K562 (cell line): Measurements from ENCODE around the gene TRMU. TPM values are rescaled to one million over a fixed set of nuclear protein-coding genes. Genes with fewer than 3 reads are reported as not detected.

ENCODE experiments used
- ATAC-seq: fragments of 200-7000 bp; cut with Tn5 transposase; 3 replicates; pipeline ENCODE4 v1.9.1; 2020; ENCODE audit warnings: moderate library complexity
- BruUV-seq: library from RNA; stranded (reverse); fragments of 400-500 nt; replicated peaks from 2 replicates; lab custom pipeline; 2021; lab: Mats Ljungman, UMichigan
- CTCF ChIA-PET: fragments of 300-600 bp; formaldehyde crosslinking; extraction: SDS; loops from one replicate; lab custom pipeline; 2021; ENCODE audit warnings: low intra/inter-chr PET ratio; lab: Yijun Ruan, JAX
- POLR2A ChIA-PET: fragments of 300-600, 350-650 bp; sonication (Branson Sonifier 250); formaldehyde crosslinking; extraction: SDS; loops from one replicate; lab custom pipeline; 2021; ENCODE audit warnings: antibody characterized with exemption, inconsistent platforms; lab: Yijun Ruan, JAX
- DNase-seq, 4 experiments: peaks; one replicate each; pipeline versions ENCODE4 v3.0.0 to v3.0.0-alpha.2; 2011 to 2018; ENCODE audit warnings: low spot score in 3 of 4, mixed read lengths in 3 of 4; ENCODE audit errors: extremely low read depth in 1 of 4
- FAIRE-seq: peaks from 2 replicates; lab custom pipeline; 2011; peaks lifted over from hg19 to GRCh38; lab: Jason Lieb, UNC
- H2AFZ ChIP-seq: 2 replicates; pipeline ENCODE4 v1.6.0; 2011; ENCODE audit warnings: low read depth, low read length, control low read depth, inconsistent platforms
- H3K27ac ChIP-seq: fragments of 200-600 bp; 3 replicates; pipeline ENCODE4 v1.8.0; 2011; ENCODE audit warnings: low read depth, mild to moderate bottlenecking, control low read depth, inconsistent platforms, low read length, moderate library complexity, mixed read lengths; ENCODE audit errors: extremely low read depth
- H3K27me3 ChIP-seq, 2 experiments: fragments of 300-600 bp in 1 of 2; 2 replicates in 1 of 2; 3 replicates in 1 of 2; pipeline versions ENCODE4 v1.6.0 to v1.8.0; 2011; ENCODE audit warnings: inconsistent platforms in 2 of 2, low read length in 2 of 2, mild to moderate bottlenecking in 1 of 2, mixed read lengths in 1 of 2, moderate library complexity in 1 of 2; ENCODE audit not compliant: control insufficient read depth in 2 of 2, insufficient read depth in 2 of 2
- H3K36me3 ChIP-seq: fragments of 300-600 bp; 3 replicates; pipeline ENCODE4 v1.8.0; 2011; ENCODE audit warnings: mild to moderate bottlenecking, low read length, inconsistent platforms; ENCODE audit not compliant: control insufficient read depth, insufficient read depth
- H3K4me1 ChIP-seq, 2 experiments: fragments of 200-600 bp in 1 of 2; replicated peaks in 1 of 2; 2 replicates in 1 of 2; 3 replicates in 1 of 2; pipeline versions ENCODE4 v1.5.1 to v1.8.0; 2011; ENCODE audit warnings: inconsistent platforms in 2 of 2, low read length in 2 of 2, mild to moderate bottlenecking in 1 of 2, mixed read lengths in 1 of 2, moderate library complexity in 1 of 2; ENCODE audit not compliant: control insufficient read depth in 2 of 2, insufficient read depth in 2 of 2
- H3K4me2 ChIP-seq: 2 replicates; pipeline ENCODE4 v1.6.1; 2011; ENCODE audit warnings: low read length, control low read depth, inconsistent platforms, mixed read lengths; ENCODE audit not compliant: insufficient read depth
- H3K4me3 ChIP-seq: fragments of 200-600 bp; sonication (generic), shearing (Covaris generic); 2 replicates; pipeline ENCODE4 v1.5.1; 2016; ENCODE audit warnings: control low read depth, inconsistent platforms
- H3K79me2 ChIP-seq: fragments of 200-600 bp; 3 replicates; pipeline ENCODE4 v1.8.0; 2011; ENCODE audit warnings: low read length, inconsistent platforms; ENCODE audit not compliant: control insufficient read depth, insufficient read depth
- H3K9ac ChIP-seq, 2 experiments: 2 replicates each; pipeline versions ENCODE4 v1.6.0 to v1.6.1; 2011; ENCODE audit warnings: low read depth in 2 of 2, low read length in 2 of 2, control low read depth in 1 of 2, inconsistent platforms in 1 of 2, mild to moderate bottlenecking in 1 of 2, mixed read lengths in 1 of 2; ENCODE audit not compliant: insufficient read depth in 1 of 2
- H3K9me1 ChIP-seq: one replicate; pipeline ENCODE4 v1.6.0; 2011; ENCODE audit warnings: inconsistent platforms, mild to moderate bottlenecking, low read length, moderate library complexity; ENCODE audit not compliant: control insufficient read depth, insufficient read depth
- H3K9me3 ChIP-seq: replicated peaks from 2 replicates; pipeline ENCODE4 v1.5.1; 2011; ENCODE audit warnings: low read depth, low read length, inconsistent platforms; ENCODE audit not compliant: control insufficient read depth, insufficient read depth
- H4K20me1 ChIP-seq: replicated peaks from 2 replicates; pipeline ENCODE4 v1.6.1; 2011; ENCODE audit warnings: low read length, inconsistent platforms, mixed read lengths; ENCODE audit not compliant: control insufficient read depth, insufficient read depth
- CBX1 ChIP-seq: sonication (generic); IDR thresholded peaks from 2 replicates; pipeline ENCODE4 v1.6.1; 2016; ENCODE audit warnings: antibody characterized with exemption, low read depth, mild to moderate bottlenecking
- HNRNPLL ChIP-seq: fragments of 200-400 bp; formaldehyde crosslinking; IDR thresholded peaks from 2 replicates; pipeline ENCODE4 v1.6.1; 2017; ENCODE audit warnings: low read length, low read depth, mild to moderate bottlenecking; ENCODE audit not compliant: poor library complexity, severe bottlenecking
- IFI16 ChIP-seq: fragments of 250-450 bp; sonication (Bioruptor Pico); IDR thresholded peaks from 2 replicates; pipeline ENCODE4 v2.1.2; 2022; ENCODE audit warnings: mild to moderate bottlenecking, inconsistent platforms
- MXD1 ChIP-seq: fragments of 250-450 bp; sonication (Bioruptor Pico); IDR thresholded peaks from 2 replicates; pipeline ENCODE4 v1.8.0; 2021; ENCODE audit warnings: borderline replicate concordance, mild to moderate bottlenecking, moderate library complexity; ENCODE audit not compliant: poor library complexity, severe bottlenecking
- NBN ChIP-seq: fragments of 450-650 bp; IDR thresholded peaks from 2 replicates; pipeline ENCODE4 v1.6.1; 2016; ENCODE audit warnings: low read depth, mild to moderate bottlenecking
- PCBP2 ChIP-seq: fragments of 200-400 bp; formaldehyde crosslinking; IDR thresholded peaks from 2 replicates; pipeline ENCODE4 v1.6.1; 2018; ENCODE audit warnings: low read length, low read depth, mild to moderate bottlenecking, moderate library complexity; ENCODE audit not compliant: poor library complexity, severe bottlenecking
- PRDM10 ChIP-seq: fragments of 450-650 bp; IDR thresholded peaks from 2 replicates; pipeline ENCODE4 v1.6.1; 2018; ENCODE audit not compliant: partially characterized antibody
- PURB ChIP-seq: sonication (generic); formaldehyde crosslinking; IDR thresholded peaks from 2 replicates; pipeline ENCODE4 v1.9.0; 2021; ENCODE audit warnings: low read depth, mild to moderate bottlenecking, missing genetic modification reagents
- RBFOX2 ChIP-seq: fragments of 200-400 bp; formaldehyde crosslinking; IDR thresholded peaks from 2 replicates; pipeline ENCODE4 v1.6.1; 2017; ENCODE audit warnings: low read depth, mild to moderate bottlenecking, low read length, moderate library complexity
- SAP30 ChIP-seq: fragments of 200-600 bp; sonication (generic); IDR thresholded peaks from 2 replicates; pipeline ENCODE4 v1.6.1; 2012; ENCODE audit warnings: borderline replicate concordance, low read depth, mild to moderate bottlenecking, moderate library complexity, low read length, control low read depth, inconsistent platforms; ENCODE audit not compliant: insufficient read depth, poor library complexity, severe bottlenecking
- VEZF1 ChIP-seq: fragments of 200-800 bp; sonication (Bioruptor generic); IDR thresholded peaks from 2 replicates; pipeline ENCODE4 v1.6.1; 2017; ENCODE audit warnings: missing genetic modification characterization, missing compliant biosample characterization
- ZNF133 ChIP-seq: fragments of 250-450 bp; sonication (Bioruptor Pico); IDR thresholded peaks from 2 replicates; pipeline ENCODE4 v1.4.0; 2020; ENCODE audit warnings: mild to moderate bottlenecking
- ZNF57 ChIP-seq: fragments of 450-650 bp; formaldehyde crosslinking; IDR thresholded peaks from 2 replicates; pipeline ENCODE4 v1.4.0; 2020; ENCODE audit warnings: mild to moderate bottlenecking, moderate library complexity
- ZNF639 ChIP-seq, 2 experiments: fragments of 200-800 bp in 1 of 2; sonication (Bioruptor generic) in 1 of 2; sonication (generic) in 1 of 2; formaldehyde crosslinking in 1 of 2; IDR thresholded peaks in 1 of 2; conservative IDR thresholded peaks in 1 of 2; 2 replicates each; pipeline versions ENCODE4 v1.5.0 to v1.6.1; 2016 to 2020; ENCODE audit warnings: missing compliant biosample characterization in 1 of 2, missing genetic modification characterization in 1 of 2, missing genetic modification reagents in 1 of 2
- WGBS: fragments of 100-300 bp; shearing (Covaris generic); methylation state at CpG from one replicate; pipeline ENCODE4 v1.1.6; 2016; ENCODE audit warnings: low coverage, mixed read lengths; ENCODE audit not compliant: insufficient coverage; ENCODE audit errors: missing lambda C conversion rate; 5-methylcytosine and 5-hydroxymethylcytosine counted together
- in situ Hi-C: fragments of 300-500 bp; cut with MboI; formaldehyde crosslinking; loops from 4 replicates; pipeline ENCODE4 v1.15.0; 2018; ENCODE audit warnings: inconsistent platforms, mixed read lengths
- intact Hi-C: fragments of 100-400 bp; cut with micrococcal nuclease; formaldehyde crosslinking; loops from 2 replicates; pipeline ENCODE4 v1.14.2; 2022
- polyA plus RNA-seq, 8 experiments: library from polyadenylated mRNA; depleted of rRNA in 4 of 8; stranded (reverse) in 5 of 8; unstranded in 3 of 8; fragments of >200 nt; fragmentation: Nextera tagmentation in 2 of 8; fragmentation: Illumina TruSeq in 1 of 8; extraction: Ambion mirVana in 2 of 8; extraction: Trizol in 1 of 8; gene quantifications; 2 replicates each; pipeline versions ENCODE4 v1.2.1 to v1.2.3, GENCODE V29; 2011 to 2014; ENCODE audit warnings: inconsistent platforms in 1 of 8, missing spikeins in 1 of 8
- total RNA-seq, 7 experiments: library from RNA; depleted of rRNA in 6 of 7; stranded (reverse); fragments of >200 nt in 6 of 7; fragmentation: Illumina TruSeq in 2 of 7; extraction: Trizol in 2 of 7; gene quantifications; 2 replicates each; pipeline versions ENCODE4 v1.2.1 to v1.2.3, GENCODE V29; 2011 to 2021; ENCODE audit warnings: low replicate concordance in 1 of 7

Gene TRMU
- total and polyA plus RNA-seq, 9 of the 15 experiments (the other 6 are each of a cell fraction or from before 2014, with no cell fraction given), result 2.3 to 49.9 (median 35.3) TPM

GRCh38 chr22:46312056-46312455 is 23.5 kb upstream of the TRMU start:
- 100% methylated on average over 8 of the region's 8 CpGs for WGBS
- no peaks in the 10 kb centered on the region for H3K9me1 ChIP-seq
- no peak overlapping the region for H2AFZ ChIP-seq
- no peak overlapping the region for H3K9ac ChIP-seq
- TSS peak; percentile 17 for BruUV-seq
- peaks cover 56% of the 10 kb centered on the region; the same call in 1 of the 3 replicates for H3K36me3 ChIP-seq
- DNase-seq (no peak), ATAC-seq (no peak), FAIRE-seq (no peak)
- H3K4me1 ChIP-seq, result peaks cover 3 to 4% of the 10 kb centered on the region in 2 experiments; a peak in 3 of 5 replicates
- H3K4me2 ChIP-seq, result no peak overlapping the region
- peaks cover 5% of the 10 kb centered on the region for H3K79me2 ChIP-seq
- H3K27ac ChIP-seq, result no peak overlapping the region
- no peak overlapping the region for H3K4me3 ChIP-seq
- in situ Hi-C loops, result loop anchor here (5.0 to 25.0 kb wide), 2 partner anchors 190 to 300 kb away; no protein-coding TSS in a partner anchor
- H4K20me1 ChIP-seq, result no peaks in the 10 kb centered on the region
- CTCF ChIA-PET, result no interaction called here
- no peaks in the 10 kb centered on the region for H3K27me3 ChIP-seq
- no peaks in the 10 kb centered on the region for H3K9me3 ChIP-seq
- intact Hi-C loops, result loop anchor here (5.0 kb wide), 1 partner anchor 175 kb away; no protein-coding TSS in a partner anchor
- POLR2A ChIA-PET, result interaction anchor here (0.7 to 1.1 kb wide), 3 partner anchors 10 to 29 kb away, joined by 3 read pairs; no protein-coding TSS in a partner anchor
- no peak for TF ChIP-seq PURB (CRISPR knock-in tag)
- TF ChIP-seq MXD1, result no peak
- no peak for TF ChIP-seq NBN
- TF ChIP-seq HNRNPLL, result no peak
- TF ChIP-seq VEZF1 (CRISPR knock-in tag), result no peak
- no peak for TF ChIP-seq SAP30
- no peak for TF ChIP-seq CBX1
- TF ChIP-seq ZNF133, result no peak
- TF ChIP-seq PRDM10, result no peak
- TF ChIP-seq ZNF57 (CRISPR knock-in tag), result no peak
- no peak for TF ChIP-seq RBFOX2
- TF ChIP-seq IFI16, result no peak
- no peak for TF ChIP-seq PCBP2
- TF ChIP-seq ZNF639 (CRISPR knock-in tag; conservative IDR thresholded peaks at IDR 0.05 in 1 of 2, IDR thresholded peaks at IDR 0.05 in 1 of 2), result no peak
